ENCODE results near the gene IDH3G. TPM values are rescaled to one million over a fixed set of nuclear protein-coding genes. Genes with fewer than 3 reads are reported as not detected.
A peak's percentile ranks its signal among the peaks of the same experiment; 100 is the strongest.

Gene IDH3G
- total RNA-seq, 1 experiment from 2014 or later: 89.4 TPM

GRCh38 chrX:153764786-153765137, 29.4 kb downstream of the IDH3G start:
- in situ Hi-C loops (cut with HindIII; ENCODE audit: low pct_unique_long_range_greater_than_20kb, low sequenced_read_pairs) (no loop called here), intact Hi-C loops (cut with micrococcal nuclease; ENCODE audit: unreplicated experiment) (loop anchor here (10.0 kb wide), 2 partner anchors 120 to 160 kb away; partner anchors contain the start of genes ARHGAP4 and L1CAM)
- H3K9me3 ChIP-seq (ENCODE audit: control insufficient read depth, insufficient read depth, low read depth, low read length): no peaks in the 10 kb centered on the region
- H3K27me3 ChIP-seq (ENCODE audit: control insufficient read depth, insufficient read depth, low read length): no peaks in the 10 kb centered on the region
- no peaks in the 10 kb centered on the region for H3K36me3 ChIP-seq (ENCODE audit: control insufficient read depth, insufficient read depth, low read length)
- peaks cover 25% of the 10 kb centered on the region for H3K4me1 ChIP-seq (ENCODE audit: control insufficient read depth, insufficient read depth, low read length)
- BruUV-seq (replicated peaks): no TSS peak
- CTCF ChIA-PET: interaction anchor here (0.6 kb wide), 1 partner anchor 32 kb away, joined by 9 read pairs; no protein-coding TSS in a partner anchor
- no peak for ATAC-seq
- POLR2A ChIA-PET: no interaction called here
- TF ChIP-seq POLR2AphosphoS5 (IDR thresholded peaks at IDR 0.05; ENCODE audit: low read depth, low read length): no peak
- TF ChIP-seq CTCF (IDR thresholded peaks at IDR 0.05): no peak
- no peak for TF ChIP-seq REST (IDR thresholded peaks at IDR 0.05; ENCODE audit: insufficient read depth in 1 of 2, low read depth in 2 of 2, low read length in 1 of 2)
- no peak for TF ChIP-seq TCF7L2 (IDR thresholded peaks at IDR 0.05; ENCODE audit: low read depth, low read length)
- TF ChIP-seq SIN3A (IDR thresholded peaks at IDR 0.05; ENCODE audit: borderline replicate concordance, insufficient read depth, low read depth, low read length): no peak
- H3K4me3 ChIP-seq (ENCODE audit: low read depth in 2 of 2, low read length in 2 of 2): peak overlapping the region; percentile 30 to 48; a peak in 3 of 4 replicates
- H3K27ac ChIP-seq (ENCODE audit: low read length): peak overlapping the region; percentile 81
- DNase-seq (ENCODE audit: low read depth, low spot score): no peak

GRCh38 chrX:153763989-153764755, 30.0 kb downstream of the IDH3G start, which contains the start of gene PLXNB3:
Gene PLXNB3 (plus strand): TSS chrX:153764249. CDS start chrX:153765536, 1,287 bp downstream.
- no peaks in the 10 kb centered on the region for H3K9me3 ChIP-seq (ENCODE audit: control insufficient read depth, insufficient read depth, low read depth, low read length)
- no TSS peak for BruUV-seq (replicated peaks)
- H3K27me3 ChIP-seq (ENCODE audit: control insufficient read depth, insufficient read depth, low read length): no peaks in the 10 kb centered on the region
- H3K36me3 ChIP-seq (ENCODE audit: control insufficient read depth, insufficient read depth, low read length): no peaks in the 10 kb centered on the region
- H3K27ac ChIP-seq (ENCODE audit: low read length): peak within 1 kb of the TSS; percentile 81
- CTCF ChIA-PET: no interaction called here
- H3K4me1 ChIP-seq (ENCODE audit: control insufficient read depth, insufficient read depth, low read length): peaks cover 25% of the 10 kb centered on the region
- in situ Hi-C loops (cut with HindIII; ENCODE audit: low pct_unique_long_range_greater_than_20kb, low sequenced_read_pairs) (no loop called here), intact Hi-C loops (cut with micrococcal nuclease; ENCODE audit: unreplicated experiment) (loop anchor here (10.0 kb wide), 2 partner anchors 121 to 161 kb away; partner anchors contain the start of genes ARHGAP4 and L1CAM)
- H3K4me3 ChIP-seq (ENCODE audit: low read depth in 2 of 2, low read length in 2 of 2): peak within 1 kb of the TSS; percentile 30 to 48
- TF ChIP-seq REST (IDR thresholded peaks at IDR 0.05; ENCODE audit: insufficient read depth in 1 of 2, low read depth in 2 of 2, low read length in 1 of 2) (no peak), CTCF (IDR thresholded peaks at IDR 0.05) (no peak), TCF7L2 (IDR thresholded peaks at IDR 0.05; ENCODE audit: low read depth, low read length) (no peak), SIN3A (IDR thresholded peaks at IDR 0.05; ENCODE audit: borderline replicate concordance, insufficient read depth, low read depth, low read length) (no peak), POLR2AphosphoS5 (IDR thresholded peaks at IDR 0.05; ENCODE audit: low read depth, low read length) (no peak)
- POLR2A ChIA-PET: no interaction called here
- peak; percentile 38 for DNase-seq (ENCODE audit: low read depth, low spot score)
- peak; percentile 82 for ATAC-seq
